Measurements from ENCODE around the gene RNF14.

The RNF14 gene

GRCh38 chr5:141982626-141983025 is 13.7 kb downstream of the RNF14 start:
- DNase-seq (ENCODE audit: low read depth in 2 of 2) = no peak

- DNase-seq (ENCODE audit: low read depth in 2 of 2) = no peak
Observed at GRCh38 chr5:141986072-141986471, 17.2 kb downstream of the RNF14 start.

- no peak for DNase-seq (ENCODE audit: low read depth in 2 of 2)
Observed at GRCh38 chr5:141989720-141990119, 20.8 kb downstream of the RNF14 start.

GRCh38 chr5:141992349-141992963 is 23.6 kb downstream of the RNF14 start:
- peak; percentile 49 to 66 for DNase-seq (ENCODE audit: low read depth in 2 of 2)

- DNase-seq (ENCODE audit: low read depth in 2 of 2) = no peak
Observed at GRCh38 chr5:141994511-141995136, 25.7 kb downstream of the RNF14 start.

GRCh38 chr5:141995656-141996055 is 26.8 kb downstream of the RNF14 start:
- no peak for DNase-seq (ENCODE audit: low read depth in 2 of 2)

- no peak for DNase-seq (ENCODE audit: low read depth in 2 of 2)
Observed at GRCh38 chr5:141997358-141997960, 28.6 kb downstream of the RNF14 start.

GRCh38 chr5:142000173-142000572 is 31.3 kb downstream of the RNF14 start:
- no peak for DNase-seq (ENCODE audit: low read depth in 2 of 2)

GRCh38 chr5:142000704-142001484 is 32.0 kb downstream of the RNF14 start:
- DNase-seq (ENCODE audit: low read depth in 2 of 2) = no peak

- no peak for DNase-seq (ENCODE audit: low read depth in 2 of 2)
Observed at GRCh38 chr5:142003266-142003800, 34.4 kb downstream of the RNF14 start.

GRCh38 chr5:142006363-142007236 is 37.7 kb downstream of the RNF14 start:
- no peak for DNase-seq (ENCODE audit: low read depth in 2 of 2)

- DNase-seq (ENCODE audit: low read depth in 2 of 2) = no peak
Observed at GRCh38 chr5:142007237-142007544, 38.3 kb downstream of the RNF14 start.

GRCh38 chr5:142008813-142009212 is 39.9 kb downstream of the RNF14 start:
- DNase-seq (ENCODE audit: low read depth in 2 of 2) = no peak

GRCh38 chr5:142009886-142010285 is 41.0 kb downstream of the RNF14 start:
- DNase-seq (ENCODE audit: low read depth in 2 of 2) = no peak

GRCh38 chr5:142011572-142012185 is 42.8 kb downstream of the RNF14 start:
- DNase-seq (ENCODE audit: low read depth in 2 of 2) = no peak

GRCh38 chr5:142012186-142012785 is 43.4 kb downstream of the RNF14 start:
- peak; percentile 51 to 67 for DNase-seq (ENCODE audit: low read depth in 2 of 2)

GRCh38 chr5:142012792-142013388 is 44.0 kb downstream of the RNF14 start, which contains the start of gene GNPDA1:
TSS of gene GNPDA1 (minus strand) at chr5:142013027. CDS start at chr5:142012035, 992 bp downstream.
- peak; percentile 62 for DNase-seq (ENCODE audit: low read depth in 2 of 2)

GRCh38 chr5:142013734-142014521 is 45.0 kb downstream of the RNF14 start:
- DNase-seq (ENCODE audit: low read depth in 2 of 2) = no peak

- DNase-seq (ENCODE audit: low read depth in 2 of 2) = peak in 1 of 2 donors; percentile 30
Observed at GRCh38 chr5:142014911-142015584, 46.1 kb downstream of the RNF14 start.
